H1 (cell line): Measurements from ENCODE around the gene LRRC8D. TPM values are rescaled to one million over a fixed set of nuclear protein-coding genes. Genes with fewer than 3 reads are reported as not detected.

Experiments
- CTCF ChIA-PET: fragments of 300-600 bp; sonication (Branson Sonifier 250); formaldehyde crosslinking; loops from one replicate; lab custom pipeline; 2021; ENCODE audit not compliant: partially characterized antibody; lab: Charles Lee
- POLR2A ChIA-PET: fragments of 300-600 bp; sonication (Branson Sonifier 250); formaldehyde crosslinking; loops from one replicate; lab custom pipeline; 2021; ENCODE audit warnings: inconsistent platforms; ENCODE audit not compliant: partially characterized antibody; lab: Charles Lee
- DNase-seq, 2 experiments: peaks; one replicate each; pipeline versions ENCODE4 v3.0.0 to v3.0.0-alpha.2; 2010 to 2022; ENCODE audit warnings: low spot score in 2 of 2, low read depth in 1 of 2, mixed read lengths in 1 of 2
- FAIRE-seq: peaks from 2 replicates; lab custom pipeline; 2011; peaks lifted over from hg19 to GRCh38; lab: Jason Lieb, UNC
- H2AFZ ChIP-seq: 2 replicates; pipeline ENCODE4 v1.8.1; 2012; ENCODE audit warnings: low read length, inconsistent platforms
- H2AK5ac ChIP-seq: 2 replicates; pipeline ENCODE4 v1.6.1; 2013; ENCODE audit warnings: low read depth, low read length
- H2BK120ac ChIP-seq: replicated peaks from 2 replicates; pipeline ENCODE3; 2013; ENCODE audit warnings: low read depth, low read length, inconsistent platforms
- H2BK12ac ChIP-seq: 2 replicates; pipeline ENCODE4 v1.6.1; 2013; ENCODE audit warnings: low read depth, low read length
- H2BK15ac ChIP-seq: 2 replicates; pipeline ENCODE4 v1.6.1; 2013; ENCODE audit warnings: low read length
- H2BK20ac ChIP-seq: 2 replicates; pipeline ENCODE4 v1.6.1; 2013; ENCODE audit warnings: low read length
- H2BK5ac ChIP-seq: 2 replicates; pipeline ENCODE4 v1.6.1; 2013; ENCODE audit warnings: low read depth, low read length
- H3K14ac ChIP-seq: 2 replicates; pipeline ENCODE4 v1.6.1; 2013; ENCODE audit warnings: inconsistent platforms; ENCODE audit not compliant: insufficient read length
- H3K18ac ChIP-seq: 2 replicates; pipeline ENCODE4 v1.6.1; 2013; ENCODE audit warnings: low read length; ENCODE audit errors: extremely low read depth
- H3K23ac ChIP-seq: 2 replicates; pipeline ENCODE4 v1.6.1; 2013; ENCODE audit warnings: inconsistent platforms; ENCODE audit not compliant: insufficient read length
- H3K23me2 ChIP-seq: 2 replicates; pipeline ENCODE4 v1.6.1; 2013; ENCODE audit warnings: low read depth, low read length
- H3K27ac ChIP-seq: 2 replicates; pipeline ENCODE4 v1.6.1; 2011; ENCODE audit warnings: low read depth, low read length, inconsistent platforms
- H3K27me3 ChIP-seq, 4 experiments: replicated peaks in 1 of 4; 1 replicate in 1 of 4; 2 replicates in 3 of 4; pipeline versions ENCODE4 v1.6.1 to v1.8.1; 2011 to 2013; ENCODE audit warnings: low read length in 3 of 4, mild to moderate bottlenecking in 3 of 4, inconsistent platforms in 2 of 4, mixed read lengths in 2 of 4, moderate library complexity in 1 of 4; ENCODE audit not compliant: control insufficient read depth in 3 of 4, insufficient read depth in 3 of 4; ENCODE audit errors: extremely low read depth in 1 of 4
- H3K36me3 ChIP-seq, 4 experiments: 2 replicates each; pipeline versions ENCODE4 v1.6.1 to v1.8.1; 2011 to 2013; ENCODE audit warnings: mild to moderate bottlenecking in 4 of 4, low read length in 3 of 4, moderate library complexity in 2 of 4, control low read depth in 1 of 4, inconsistent platforms in 1 of 4; ENCODE audit not compliant: insufficient read depth in 4 of 4, control insufficient read depth in 2 of 4
- H3K4ac ChIP-seq: replicated peaks from 2 replicates; pipeline ENCODE3; 2013; ENCODE audit warnings: low read length, low read depth, mixed read lengths, inconsistent platforms; ENCODE audit not compliant: insufficient read length
- H3K4me1 ChIP-seq, 4 experiments: replicated peaks in 1 of 4; 1 replicate in 1 of 4; 2 replicates in 3 of 4; pipeline versions ENCODE4 v1.6.1 to v1.8.1; 2011 to 2013; ENCODE audit warnings: low read length in 3 of 4, inconsistent platforms in 2 of 4, mixed read lengths in 1 of 4; ENCODE audit not compliant: insufficient read depth in 4 of 4, control insufficient read depth in 3 of 4
- H3K4me2 ChIP-seq, 2 experiments: 2 replicates each; pipeline versions ENCODE4 v1.6.1 to v1.8.1; 2011 to 2013; ENCODE audit warnings: low read depth in 2 of 2, low read length in 2 of 2, control low read depth in 1 of 2, inconsistent platforms in 1 of 2, mild to moderate bottlenecking in 1 of 2; ENCODE audit not compliant: insufficient read depth in 1 of 2
- H3K4me3 ChIP-seq, 4 experiments: fragments of 200-600, 300-600 bp in 1 of 4; sonication (generic), shearing (Covaris generic), sonication (Bioruptor Twin) in 1 of 4; 2 replicates each; pipeline versions ENCODE4 v1.5.1 to v1.8.1; 2011 to 2016; ENCODE audit warnings: low read length in 4 of 4, low read depth in 3 of 4, control low read depth in 2 of 4, inconsistent platforms in 2 of 4, mild to moderate bottlenecking in 2 of 4, mixed read lengths in 1 of 4, moderate library complexity in 1 of 4; ENCODE audit not compliant: insufficient read depth in 2 of 4; ENCODE audit errors: extremely low read depth in 1 of 4
- H3K56ac ChIP-seq: replicated peaks from 2 replicates; pipeline ENCODE3; 2013; ENCODE audit warnings: low read depth, mild to moderate bottlenecking, mixed read lengths, low read length, inconsistent platforms; ENCODE audit not compliant: insufficient read length
- H3K79me1 ChIP-seq: 2 replicates; pipeline ENCODE4 v1.6.1; 2013; ENCODE audit warnings: low read depth, low read length, control low read depth
- H3K79me2 ChIP-seq, 2 experiments: 2 replicates each; pipeline versions ENCODE4 v1.6.1 to v1.8.1; 2012 to 2013; ENCODE audit warnings: low read length in 2 of 2, mild to moderate bottlenecking in 2 of 2, inconsistent platforms in 1 of 2; ENCODE audit not compliant: insufficient read depth in 2 of 2, control insufficient read depth in 1 of 2
- H3K9ac ChIP-seq, 4 experiments: replicated peaks in 1 of 4; 1 replicate in 1 of 4; 2 replicates in 3 of 4; pipeline versions ENCODE4 v1.6.1 to v1.8.1; 2011 to 2013; ENCODE audit warnings: low read depth in 3 of 4, low read length in 3 of 4, control low read depth in 2 of 4, mild to moderate bottlenecking in 2 of 4, moderate library complexity in 2 of 4, inconsistent platforms in 1 of 4; ENCODE audit errors: extremely low read depth in 1 of 4
- H3K9me3 ChIP-seq, 2 experiments: 2 replicates each; pipeline versions ENCODE4 v1.6.1 to v1.8.1; 2012 to 2013; ENCODE audit warnings: mild to moderate bottlenecking in 2 of 2, moderate library complexity in 2 of 2, control low read depth in 1 of 2, inconsistent platforms in 1 of 2, low read depth in 1 of 2, low read length in 1 of 2, mixed read lengths in 1 of 2; ENCODE audit not compliant: insufficient read depth in 2 of 2
- H4K20me1 ChIP-seq, 2 experiments: replicated peaks in 1 of 2; 2 replicates each; pipeline versions ENCODE3 to v1.8.1; 2011 to 2013; ENCODE audit warnings: inconsistent platforms in 2 of 2, low read length in 2 of 2, mild to moderate bottlenecking in 1 of 2; ENCODE audit not compliant: insufficient read depth in 2 of 2, control insufficient read depth in 1 of 2
- H4K5ac ChIP-seq: 2 replicates; pipeline ENCODE4 v1.6.1; 2013; ENCODE audit warnings: low read length, low read depth, mixed read lengths, inconsistent platforms; ENCODE audit not compliant: insufficient read length
- H4K8ac ChIP-seq: 2 replicates; pipeline ENCODE4 v1.8.0; 2013; ENCODE audit warnings: mild to moderate bottlenecking, moderate library complexity, low read length, inconsistent platforms; ENCODE audit not compliant: insufficient read depth; ENCODE audit errors: extremely low read depth
- H4K91ac ChIP-seq: replicated peaks from 2 replicates; pipeline ENCODE3; 2013; ENCODE audit warnings: low read length, mixed read lengths, inconsistent platforms; ENCODE audit not compliant: insufficient read length
- JUND ChIP-seq: IDR thresholded peaks from 2 replicates; pipeline ENCODE4 v1.6.1; 2011; ENCODE audit warnings: mild to moderate bottlenecking, improper control_type of control experiment, low read length
- WGBS, 2 experiments: shearing (Covaris generic) in 1 of 2; methylation state at CpG; one replicate each; pipeline versions ENCODE4 v1.1.6 to v1.1.7; 2013 to 2015; ENCODE audit warnings: low lambda C conversion rate in 2 of 2, mixed read lengths in 2 of 2, inconsistent platforms in 1 of 2, low coverage in 1 of 2, missing lambda C conversion rate in 1 of 2; ENCODE audit not compliant: insufficient replicate concordance in 2 of 2, insufficient coverage in 1 of 2, insufficient read length in 1 of 2; ENCODE audit errors: extremely low coverage in 1 of 2, missing lambda C conversion rate in 1 of 2; 5-methylcytosine and 5-hydroxymethylcytosine counted together
- polyA plus RNA-seq, 7 experiments: library from polyadenylated mRNA; depleted of rRNA in 3 of 7; stranded (reverse) in 5 of 7; unstranded in 2 of 7; fragments of >200 nt in 5 of 7; fragments of 200-250 nt in 2 of 7; gene quantifications; 1 replicate in 5 of 7; 2 replicates in 1 of 7; 4 replicates in 1 of 7; pipeline versions ENCODE4 v1.2.1 to v1.2.3, GENCODE V29; 2011 to 2013; ENCODE audit warnings: missing spikeins in 2 of 7, mixed read lengths in 2 of 7
- total RNA-seq: library from RNA; stranded (reverse); fragmentation: NEBNext Ultra II Directional; extraction: Animal tissue kit (Norgen Biotek cat#: 25700); gene quantifications from 2 replicates; pipeline ENCODE4 v1.2.1, GENCODE V29; 2021
- TF ChIP-seq, protein P1 (sequence below), 3 experiments: IDR thresholded peaks; 1 replicate in 2 of 3; 2 replicates in 1 of 3; pipeline versions ENCODE4 v1.5.1 to v1.6.1; 2011; ENCODE audit warnings: low read length in 3 of 3, mild to moderate bottlenecking in 3 of 3, inconsistent platforms in 2 of 3, low read depth in 1 of 3, moderate library complexity in 1 of 3; ENCODE audit not compliant: insufficient read depth in 1 of 3; ENCODE audit errors: control extremely low read depth in 1 of 3
- TF ChIP-seq, protein P2 (sequence below): IDR thresholded peaks from 2 replicates; pipeline ENCODE4 v1.6.1; 2012; ENCODE audit warnings: inconsistent platforms

LRRC8D gene
- total and polyA plus RNA-seq, 2 of the 8 experiments (the other 6 are each of a cell fraction or from before 2014, with no cell fraction given) = 42.0 to 58.5 TPM

DNA sequence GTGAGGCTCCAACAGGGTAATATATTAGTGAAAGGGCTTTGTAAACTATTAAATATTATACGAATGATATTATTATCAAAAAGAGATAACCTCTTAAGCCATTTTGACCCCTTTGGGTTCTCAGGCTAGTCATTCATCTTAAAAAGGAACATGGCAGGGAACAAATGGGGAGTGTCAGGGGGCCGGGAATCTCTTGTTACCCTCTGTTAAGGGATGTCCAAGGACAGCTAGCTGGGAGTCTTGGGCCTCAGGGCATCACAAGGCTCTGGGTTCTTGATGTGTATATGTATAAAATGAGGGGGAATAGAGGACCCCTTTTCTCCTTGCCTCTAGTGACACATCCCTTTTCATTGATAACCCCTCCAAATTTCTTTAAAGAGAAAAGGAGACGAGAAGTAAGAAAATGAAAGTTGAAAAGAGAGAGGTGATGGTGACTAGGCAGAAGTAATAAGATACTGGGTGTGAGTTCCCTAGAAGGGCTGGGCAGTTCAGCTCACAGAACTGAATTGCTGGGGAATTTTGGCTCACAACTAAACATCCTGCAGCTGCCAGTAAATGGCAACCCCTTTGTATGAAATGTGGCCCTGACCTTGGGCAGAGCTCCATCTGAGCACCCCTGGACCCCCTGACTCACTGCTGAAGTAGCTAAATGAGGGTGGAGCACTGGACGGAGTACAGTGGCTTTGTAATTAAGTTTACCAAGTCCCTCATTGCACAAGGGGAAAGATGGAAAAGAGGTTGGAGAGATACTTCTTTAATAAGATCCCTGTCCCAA, 154.1 kb downstream of the LRRC8D start:
- Histone ChIP-seq H2BK12ac (no peak overlapping the region), H3K79me2 (no peaks in the 10 kb centered on the region), H3K79me1 (no peaks in the 10 kb centered on the region), H2AK5ac (no peak overlapping the region), H4K91ac (no peak overlapping the region), H2BK5ac (no peak overlapping the region), H3K4me2 (no peak overlapping the region), H3K9me3 (no peaks in the 10 kb centered on the region), H4K5ac (no peak overlapping the region), H3K4ac (no peak overlapping the region)
- POLR2A ChIA-PET = no interaction called here
- CTCF ChIA-PET = interaction anchor here (0.6 to 1.4 kb wide), 6 partner anchors 9 to 280 kb away, joined by 3 to 4 read pairs (median 4); no protein-coding TSS in a partner anchor
- TF ChIP-seq, protein P1, sequence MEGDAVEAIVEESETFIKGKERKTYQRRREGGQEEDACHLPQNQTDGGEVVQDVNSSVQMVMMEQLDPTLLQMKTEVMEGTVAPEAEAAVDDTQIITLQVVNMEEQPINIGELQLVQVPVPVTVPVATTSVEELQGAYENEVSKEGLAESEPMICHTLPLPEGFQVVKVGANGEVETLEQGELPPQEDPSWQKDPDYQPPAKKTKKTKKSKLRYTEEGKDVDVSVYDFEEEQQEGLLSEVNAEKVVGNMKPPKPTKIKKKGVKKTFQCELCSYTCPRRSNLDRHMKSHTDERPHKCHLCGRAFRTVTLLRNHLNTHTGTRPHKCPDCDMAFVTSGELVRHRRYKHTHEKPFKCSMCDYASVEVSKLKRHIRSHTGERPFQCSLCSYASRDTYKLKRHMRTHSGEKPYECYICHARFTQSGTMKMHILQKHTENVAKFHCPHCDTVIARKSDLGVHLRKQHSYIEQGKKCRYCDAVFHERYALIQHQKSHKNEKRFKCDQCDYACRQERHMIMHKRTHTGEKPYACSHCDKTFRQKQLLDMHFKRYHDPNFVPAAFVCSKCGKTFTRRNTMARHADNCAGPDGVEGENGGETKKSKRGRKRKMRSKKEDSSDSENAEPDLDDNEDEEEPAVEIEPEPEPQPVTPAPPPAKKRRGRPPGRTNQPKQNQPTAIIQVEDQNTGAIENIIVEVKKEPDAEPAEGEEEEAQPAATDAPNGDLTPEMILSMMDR (IDR thresholded peaks at IDR 0.05; ENCODE audit: control extremely low read depth in 1 of 3, insufficient read depth in 1 of 3, low read depth in 1 of 3, low read length in 3 of 3) = no peak
- TF ChIP-seq JUND = no peak
- TF ChIP-seq, protein P2, sequence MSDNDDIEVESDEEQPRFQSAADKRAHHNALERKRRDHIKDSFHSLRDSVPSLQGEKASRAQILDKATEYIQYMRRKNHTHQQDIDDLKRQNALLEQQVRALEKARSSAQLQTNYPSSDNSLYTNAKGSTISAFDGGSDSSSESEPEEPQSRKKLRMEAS = no peak
- TF ChIP-seq, all 59 proteins: peak for 0
- Histone ChIP-seq H2BK120ac (no peak overlapping the region), H2BK15ac (no peak overlapping the region), H4K20me1 (no peaks in the 10 kb centered on the region), H3K18ac (no peak overlapping the region), H3K23ac (no peak overlapping the region), H3K4me3 (no peak overlapping the region), H3K27me3 (no peaks in the 10 kb centered on the region), H2BK20ac (no peak overlapping the region), H3K4me1 (peaks cover 0 to 1% (median 0%) of the 10 kb centered on the region in 4 experiments; a peak in 1 of 7 replicates), H3K9ac (no peak overlapping the region), H4K8ac (no peak overlapping the region), H3K36me3 (no peaks in the 10 kb centered on the region), H3K56ac (no peak overlapping the region), H3K14ac (no peak overlapping the region), H3K23me2 (no peaks in the 10 kb centered on the region), H3K27ac (no peak overlapping the region), H2AFZ (no peak overlapping the region)
- 85% methylated on average over 4 of the region's 4 CpGs; no CpG with 5 or more reads in 1 of the 2 experiments for WGBS, 2 experiments
- FAIRE-seq (no peak), DNase-seq (no peak)
